Endothelial cell of umbilical vein (primary cell): ENCODE results near the gene FBL. TPM values are rescaled to one million over a fixed set of nuclear protein-coding genes. Genes with fewer than 3 reads are reported as not detected.
"Not testable (repeated sequence)": the region's sequence is repeated elsewhere in the genome, so short reads cannot be mapped to it uniquely, and the experiment has no call there.

Experiments
- BruUV-seq: library from RNA; stranded (reverse); fragments of 400-500 nt; replicated peaks from 2 replicates; lab custom pipeline; 2021; lab: Mats Ljungman, UMichigan
- CTCF ChIA-PET: fragments of 300-600, 350-600 bp; sonication (Branson Sonifier 250); formaldehyde crosslinking; loops from one replicate; lab custom pipeline; 2021; ENCODE audit warnings: antibody characterized with exemption, inconsistent platforms; lab: Charles Lee
- POLR2A ChIA-PET: fragments of 300-600, 350-600 bp; sonication (Branson Sonifier 250); formaldehyde crosslinking; loops from one replicate; lab custom pipeline; 2021; ENCODE audit warnings: antibody characterized with exemption, inconsistent platforms; lab: Charles Lee
- DNase-seq: peaks from one replicate; pipeline ENCODE4 v3.0.0-alpha.2; 2011; ENCODE audit warnings: low read depth, low spot score
- FAIRE-seq: peaks from 2 replicates; lab custom pipeline; 2011; peaks lifted over from hg19 to GRCh38; lab: Jason Lieb, UNC
- H2AFZ ChIP-seq: 2 replicates; pipeline ENCODE4 v1.6.0; 2012; ENCODE audit warnings: low read depth, low read length, control low read depth, inconsistent platforms
- H3K27ac ChIP-seq: 2 replicates; pipeline ENCODE4 v1.5.1; 2011; ENCODE audit warnings: low read depth, mild to moderate bottlenecking, control low read depth, low read length, moderate library complexity; ENCODE audit not compliant: insufficient read depth
- H3K27me3 ChIP-seq, 2 experiments: 2 replicates each; pipeline versions ENCODE4 v1.6.0 to v1.6.1; 2011; ENCODE audit warnings: low read length in 2 of 2, mixed read lengths in 1 of 2; ENCODE audit not compliant: control insufficient read depth in 2 of 2, insufficient read depth in 2 of 2
- H3K36me3 ChIP-seq, 2 experiments: 2 replicates in 1 of 2; 3 replicates in 1 of 2; pipeline ENCODE4 v1.5.1; 2011; ENCODE audit warnings: low read length in 2 of 2, mild to moderate bottlenecking in 1 of 2, moderate library complexity in 1 of 2; ENCODE audit not compliant: control insufficient read depth in 2 of 2, insufficient read depth in 2 of 2; ENCODE audit errors: extremely low read depth in 1 of 2
- H3K4me1 ChIP-seq: 3 replicates; pipeline ENCODE4 v1.5.1; 2011; ENCODE audit warnings: mild to moderate bottlenecking, low read length; ENCODE audit not compliant: control insufficient read depth, insufficient read depth; ENCODE audit errors: extremely low read depth
- H3K4me2 ChIP-seq: 2 replicates; pipeline ENCODE4 v1.6.1; 2011; ENCODE audit warnings: low read length, control low read depth, mixed read lengths; ENCODE audit not compliant: insufficient read depth
- H3K4me3 ChIP-seq, 3 experiments: fragments of 200-600 bp in 1 of 3; sonication (generic), shearing (Covaris generic) in 1 of 3; replicated peaks in 1 of 3; 2 replicates each; pipeline ENCODE4 v1.5.1; 2011 to 2016; ENCODE audit warnings: control low read depth in 3 of 3, low read length in 3 of 3, mild to moderate bottlenecking in 2 of 3, inconsistent platforms in 1 of 3, low read depth in 1 of 3, moderate library complexity in 1 of 3; ENCODE audit not compliant: insufficient read depth in 1 of 3
- H3K79me2 ChIP-seq: 2 replicates; pipeline ENCODE4 v1.6.0; 2012; ENCODE audit warnings: low read length, inconsistent platforms; ENCODE audit not compliant: control insufficient read depth, insufficient read depth
- H3K9ac ChIP-seq: replicated peaks from 2 replicates; pipeline ENCODE3; 2011; ENCODE audit warnings: low read length, control low read depth; ENCODE audit not compliant: insufficient read depth; ENCODE audit errors: extremely low read depth
- H3K9me1 ChIP-seq: replicated peaks from 3 replicates; pipeline ENCODE4 v1.6.0; 2011; ENCODE audit warnings: mild to moderate bottlenecking, low read length; ENCODE audit not compliant: control insufficient read depth, insufficient read depth; ENCODE audit errors: extremely low read depth
- H3K9me3 ChIP-seq: replicated peaks from 2 replicates; pipeline ENCODE4 v1.5.1; 2012; ENCODE audit warnings: low read length, inconsistent platforms; ENCODE audit not compliant: control insufficient read depth, insufficient read depth
- H4K20me1 ChIP-seq: replicated peaks from 2 replicates; pipeline ENCODE3; 2011; ENCODE audit warnings: mild to moderate bottlenecking, low read length; ENCODE audit not compliant: control insufficient read depth, insufficient read depth; ENCODE audit errors: extremely low read depth
- dilution Hi-C: fragments of 300-500 bp; cut with MboI; formaldehyde crosslinking; loops from one replicate; pipeline ENCODE4 v1.15.0; 2019; ENCODE audit warnings: low sequenced_read_pairs; ENCODE audit not compliant: extremely low pct_ligation_motif_present
- intact Hi-C: fragments of 100-400 bp; cut with micrococcal nuclease; formaldehyde crosslinking; loops from one replicate; pipeline ENCODE4 v1.10.0; 2022
- polyA plus RNA-seq, 4 experiments: library from polyadenylated mRNA; depleted of rRNA in 3 of 4; stranded (reverse) in 3 of 4; unstranded in 1 of 4; fragments of >200 nt; gene quantifications; 2 replicates each; pipeline versions ENCODE4 v1.2.1 to v1.2.3, GENCODE V29; 2011 to 2012; ENCODE audit warnings: missing spikeins in 1 of 4
- total RNA-seq: library from RNA; stranded (reverse); gene quantifications from 2 replicates; pipeline ENCODE4 v1.2.3, GENCODE V29; 2021

FBL gene
- total and polyA plus RNA-seq, 2 donors (not counting 3 experiments of a cell fraction or from before 2014, with no cell fraction given), result 271 to 473 TPM

- H3K4me3 ChIP-seq, POLR2A ChIA-PET, intact Hi-C loops, H3K4me2 ChIP-seq, H3K36me3 ChIP-seq, H3K9ac ChIP-seq, H3K79me2 ChIP-seq, dilution Hi-C loops, H3K9me3 ChIP-seq, FAIRE-seq, BruUV-seq, H3K27me3 ChIP-seq, H3K9me1 ChIP-seq, H2AFZ ChIP-seq, H3K27ac ChIP-seq, H3K4me1 ChIP-seq, H4K20me1 ChIP-seq, DNase-seq: not testable (repeated sequence)
- CTCF ChIA-PET, result interaction anchor here (0.8 kb wide), 1 partner anchor 15 kb away, joined by 4 read pairs; no protein-coding TSS in a partner anchor
Measured at GRCh38 chr19:39893366-39894235, 47.4 kb upstream of the FBL start.

DNA sequence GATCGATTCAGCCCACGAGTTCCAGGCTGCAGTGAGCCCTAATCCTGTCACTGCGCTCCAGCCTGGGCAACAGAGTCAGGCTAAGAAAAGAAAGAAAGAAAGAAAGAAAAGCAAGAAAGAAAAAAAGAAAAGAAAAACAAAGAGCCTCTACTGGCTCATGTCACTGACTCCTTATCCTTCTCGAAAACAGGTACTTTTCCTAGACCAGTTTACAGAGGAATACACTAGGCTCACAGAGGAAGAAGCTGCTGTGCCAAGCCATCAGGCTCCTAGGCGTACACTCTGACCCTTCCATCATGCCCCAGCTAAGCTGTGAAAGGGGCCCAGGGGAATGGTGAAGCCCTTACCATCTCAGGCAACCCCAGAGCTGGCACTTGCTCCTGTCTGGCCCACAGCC lies 46.3 kb upstream of the FBL start:
- H3K4me2 ChIP-seq, H3K9me1 ChIP-seq, H2AFZ ChIP-seq, BruUV-seq, dilution Hi-C loops, DNase-seq, H3K9ac ChIP-seq, POLR2A ChIA-PET, H3K27ac ChIP-seq, H3K4me1 ChIP-seq, FAIRE-seq, H3K36me3 ChIP-seq, H4K20me1 ChIP-seq, H3K9me3 ChIP-seq, H3K4me3 ChIP-seq, H3K79me2 ChIP-seq, intact Hi-C loops, H3K27me3 ChIP-seq: not testable (repeated sequence)
- CTCF ChIA-PET, result interaction anchor here (0.8 kb wide), 1 partner anchor 14 kb away, joined by 5 read pairs; no protein-coding TSS in a partner anchor
